DMS114 treated with DMSO at 0.1 percent for 48 hours (cell line): Measurements from ENCODE around the gene IFITM10.
"Not testable (repeated sequence)": the region's sequence is repeated elsewhere in the genome, so short reads cannot be mapped to it uniquely, and the experiment has no call there.

Experiments
- DNase-seq: peaks from one replicate; lab custom pipeline; 2025; ENCODE audit not compliant: unreplicated experiment; lab: John Stamatoyannopoulos, UW

The IFITM10 gene

DNA sequence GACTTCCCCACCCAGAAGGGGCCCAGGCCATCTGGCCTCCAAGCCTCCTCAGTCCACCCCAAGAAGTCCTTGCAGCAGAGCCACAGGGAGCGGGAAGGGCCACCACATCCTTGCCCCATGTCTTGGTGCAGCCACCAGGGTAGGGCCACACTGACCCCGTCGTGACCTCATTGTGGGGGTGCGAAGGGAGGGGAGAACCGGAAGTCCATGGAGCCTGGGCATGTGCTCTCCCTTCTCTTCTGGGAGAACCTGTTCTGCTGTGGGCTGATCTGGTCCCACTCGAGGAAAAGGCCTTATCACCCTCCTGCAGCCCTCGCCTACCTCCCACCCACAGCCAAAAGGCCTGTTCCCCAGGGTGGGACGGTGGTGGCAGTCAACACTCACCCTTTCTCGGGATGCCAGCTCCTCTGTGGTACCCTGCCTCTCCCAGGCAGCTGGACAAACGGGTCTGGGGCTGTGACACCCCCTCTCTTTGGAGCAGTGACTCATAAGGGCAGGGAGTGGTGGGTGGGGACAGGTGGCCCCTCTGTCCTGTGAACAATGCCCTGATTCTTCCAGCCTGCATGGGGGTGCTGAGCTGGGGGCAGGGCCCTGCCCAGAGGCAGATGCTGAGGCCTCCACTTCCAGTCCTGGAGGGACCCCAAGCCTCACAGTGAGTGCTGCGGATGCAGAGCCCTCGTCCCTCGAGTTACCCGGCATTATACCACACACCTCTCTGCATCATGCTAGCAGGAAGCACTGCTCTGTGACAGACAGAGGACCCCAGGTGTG, 27.9 kb upstream of the IFITM10 start:
- DNase-seq = no peak

DNA sequence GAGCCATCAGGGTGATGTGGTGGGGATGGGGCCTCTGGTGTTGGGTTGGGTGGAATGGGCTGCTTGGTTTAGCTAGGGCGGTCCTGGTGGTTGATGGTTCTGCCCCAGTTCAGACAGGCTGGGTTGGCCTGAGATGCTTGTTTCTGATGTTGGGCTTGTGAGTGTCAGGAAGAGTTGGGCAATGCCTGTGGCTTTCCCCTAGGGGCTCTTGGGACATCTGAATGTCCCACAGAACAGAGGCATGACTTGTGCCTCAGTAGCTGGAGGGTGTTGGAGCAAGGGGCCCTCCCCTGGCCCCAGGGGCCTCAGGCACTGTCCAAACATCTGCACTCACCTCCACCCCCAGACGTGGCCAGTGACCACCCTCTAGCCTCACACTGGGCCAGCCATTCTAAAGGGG, 27.3 kb upstream of the IFITM10 start:
- DNase-seq = no peak

DNA sequence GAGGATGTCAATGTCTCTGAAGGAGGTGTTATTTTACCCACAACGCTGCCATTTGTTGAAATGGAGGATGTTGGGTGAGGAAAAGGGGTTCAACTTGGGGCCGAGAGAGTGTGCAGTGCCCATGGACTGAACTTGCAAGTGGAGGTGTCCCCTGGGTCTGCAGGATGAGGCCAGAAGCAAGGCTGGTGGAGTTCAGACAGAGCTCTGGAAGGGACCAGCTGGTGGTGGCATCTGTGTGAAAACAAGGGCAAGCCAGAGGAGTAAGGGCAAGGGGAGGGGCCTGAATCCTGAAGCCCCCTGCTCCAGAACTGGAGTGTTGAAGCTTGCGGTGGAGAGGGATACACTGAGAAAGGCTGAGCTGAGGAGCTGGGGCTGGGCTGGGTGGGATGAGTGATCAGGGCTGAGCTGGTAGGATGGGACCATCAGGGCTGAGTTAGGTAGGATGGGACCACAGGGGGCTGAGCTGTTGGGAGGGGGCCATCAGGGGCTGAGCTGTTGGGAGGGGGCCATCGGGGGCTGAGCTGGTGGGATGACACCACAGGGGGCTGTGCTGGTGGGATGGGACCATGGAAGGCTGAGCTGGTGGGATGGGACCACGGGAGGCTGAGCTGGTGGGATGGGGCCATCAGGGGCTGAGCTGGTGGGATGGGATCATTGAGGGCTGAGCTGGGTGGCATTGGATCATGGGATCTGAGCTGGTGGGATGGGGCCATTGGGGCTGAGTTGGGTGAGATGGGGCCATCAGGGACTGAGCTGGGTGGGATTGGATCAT, 26.7 kb upstream of the IFITM10 start:
- no peak for DNase-seq

DNA sequence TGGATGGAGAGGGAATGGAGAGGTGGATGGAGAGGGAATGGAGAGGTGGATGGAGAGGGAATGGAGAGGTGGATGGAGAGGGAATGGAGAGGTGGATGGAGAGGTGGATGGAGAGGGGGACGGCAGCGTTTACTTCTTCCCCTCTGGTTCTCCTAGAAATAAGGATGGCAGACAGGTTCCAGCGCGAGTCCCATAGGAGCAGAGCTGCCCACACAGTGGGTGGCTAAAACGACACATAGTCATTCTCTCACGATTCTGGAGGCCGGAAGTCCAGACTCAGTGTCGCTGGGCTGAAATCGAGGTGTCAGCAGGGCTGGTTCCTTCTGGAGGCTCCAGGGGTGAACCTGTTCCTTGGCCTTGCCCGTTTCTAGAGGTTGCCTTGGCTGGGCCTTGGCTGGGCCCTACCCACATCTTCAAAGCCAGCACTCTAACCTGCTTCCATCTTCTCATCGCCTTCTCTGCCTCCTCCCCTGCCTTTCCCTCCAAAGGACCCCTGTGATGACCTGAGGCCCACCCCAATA, 26.0 kb upstream of the IFITM10 start:
- no peak for DNase-seq

DNA sequence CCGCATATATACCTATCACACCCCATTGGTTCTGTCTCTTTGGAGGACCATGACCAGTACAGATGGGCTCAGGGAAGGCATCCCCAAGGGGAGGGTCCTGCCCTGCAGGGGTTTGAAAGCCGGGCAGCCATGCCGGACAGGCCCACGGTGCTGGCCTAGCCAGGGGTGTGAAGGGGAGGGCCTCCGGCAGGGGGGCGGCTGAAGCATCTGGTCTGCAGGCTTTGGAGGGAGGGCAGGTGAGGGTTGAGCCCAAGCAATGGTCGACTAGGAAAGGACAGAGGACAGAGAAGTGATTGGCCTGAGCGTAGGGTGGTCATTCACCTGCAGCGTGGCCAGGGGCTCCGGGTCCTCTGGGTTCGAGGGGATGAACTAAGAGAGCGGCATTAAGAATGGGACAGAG, 24.5 kb upstream of the IFITM10 start:
- DNase-seq = no peak

DNA sequence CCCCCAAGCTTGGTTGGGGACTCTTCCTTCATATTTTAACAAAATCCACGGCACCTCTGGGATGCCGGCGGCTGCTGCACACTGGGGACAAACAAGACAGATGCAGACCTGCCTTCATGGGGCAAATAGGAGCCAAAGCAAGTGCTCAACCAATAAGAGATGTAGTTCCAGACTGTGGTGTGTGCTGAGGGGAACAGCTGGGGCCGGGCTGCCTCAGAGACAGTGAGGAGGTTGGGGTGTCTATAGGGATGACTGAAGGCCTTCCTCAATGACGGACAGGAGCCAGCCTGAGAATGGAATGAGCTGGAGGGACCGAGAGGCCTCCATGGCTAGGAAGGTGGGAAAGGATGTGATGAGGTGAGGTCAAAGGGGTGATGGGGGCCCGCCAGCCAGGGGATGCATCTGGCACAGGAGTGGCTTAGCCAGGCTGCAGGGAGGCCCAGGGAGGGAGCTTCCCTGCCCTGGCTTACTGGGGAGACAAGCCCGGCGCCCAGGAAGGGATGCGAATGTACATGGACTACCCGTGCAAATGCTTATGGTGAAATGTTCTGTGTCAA, 23.7 kb upstream of the IFITM10 start:
- DNase-seq = no peak

- DNase-seq = no peak
Measured at GRCh38 chr11:1773131-1773993, 23.0 kb upstream of the IFITM10 start.

DNA sequence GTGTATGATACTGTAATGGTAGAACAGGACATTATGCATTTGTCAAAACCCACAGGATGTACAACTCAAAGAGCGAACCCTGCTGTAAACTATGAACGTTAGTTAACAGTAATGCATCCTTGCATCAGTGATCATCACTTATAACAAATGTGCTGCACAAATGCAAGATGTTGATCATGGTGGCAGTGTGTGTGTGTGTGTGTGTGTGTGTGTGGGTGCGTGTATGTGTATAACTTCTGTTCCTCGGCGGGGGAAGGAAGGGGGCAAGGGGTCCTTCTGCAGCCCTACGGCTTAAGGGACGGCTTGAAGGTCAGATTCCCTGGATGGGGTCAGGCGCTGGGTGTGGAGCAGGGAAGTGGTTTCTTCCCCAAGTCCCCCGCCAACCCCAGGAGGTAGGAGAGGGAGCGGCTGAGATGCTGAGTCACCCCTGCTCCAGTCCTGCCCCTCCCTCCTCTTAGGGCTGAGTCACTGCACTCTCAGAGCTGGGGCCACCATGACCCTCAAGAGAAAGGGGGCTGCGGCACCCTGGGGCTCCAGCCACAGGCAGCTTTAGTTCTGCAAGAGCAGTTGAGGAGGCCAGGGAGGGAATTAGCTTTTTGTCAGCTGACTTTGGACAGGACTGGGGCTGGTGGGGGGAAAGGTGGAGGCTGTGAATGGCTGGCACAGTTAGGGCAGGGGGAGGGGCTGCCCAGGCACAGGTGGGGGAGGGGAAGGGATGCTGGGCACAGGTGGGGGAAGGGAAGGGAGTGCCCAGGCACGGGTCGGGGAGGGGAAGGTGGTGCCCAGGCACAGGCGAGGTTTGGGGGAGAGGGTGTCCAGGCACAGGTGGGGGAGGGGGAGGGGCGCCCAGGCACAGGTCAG, 22.1 kb upstream of the IFITM10 start:
- DNase-seq = no peak

DNA sequence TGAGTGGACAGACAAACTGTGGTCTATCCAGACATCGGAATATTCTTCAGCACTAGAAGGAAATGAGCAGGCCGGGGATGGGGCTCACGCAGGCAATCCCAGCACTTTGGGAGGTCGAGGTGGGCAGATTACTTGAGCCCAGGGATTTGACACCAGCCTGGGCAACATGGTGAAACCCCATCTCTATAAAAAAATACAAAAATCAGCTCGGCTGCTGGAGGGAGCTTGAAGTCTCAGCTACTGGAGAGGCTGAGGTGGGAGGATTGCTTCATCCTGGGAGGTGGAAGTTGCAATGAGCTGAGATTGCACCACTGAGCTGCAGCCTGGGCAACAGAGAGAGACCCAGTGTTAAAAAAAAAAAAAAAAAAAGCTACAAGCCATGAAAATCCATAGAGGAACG, 21.3 kb upstream of the IFITM10 start:
- no peak for DNase-seq

DNA sequence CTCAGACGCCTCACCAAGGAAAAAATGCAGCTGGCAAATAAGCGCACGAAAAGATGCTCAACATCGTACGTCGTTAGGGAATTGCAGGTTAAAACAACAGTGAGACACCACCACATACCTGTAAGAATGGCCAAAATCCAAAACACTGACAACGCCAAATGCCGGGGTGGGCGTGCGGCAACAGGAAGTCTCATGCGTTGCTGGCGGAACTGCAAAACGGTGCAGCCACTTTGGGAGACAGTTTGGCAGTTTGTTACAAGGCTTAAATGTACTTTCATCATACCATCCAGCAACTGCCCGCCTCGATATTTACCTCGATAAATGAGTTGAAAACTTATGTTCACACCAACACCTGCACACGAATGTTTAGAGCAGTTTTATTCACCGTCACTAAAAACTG, 20.9 kb upstream of the IFITM10 start:
- DNase-seq = no peak

DNA sequence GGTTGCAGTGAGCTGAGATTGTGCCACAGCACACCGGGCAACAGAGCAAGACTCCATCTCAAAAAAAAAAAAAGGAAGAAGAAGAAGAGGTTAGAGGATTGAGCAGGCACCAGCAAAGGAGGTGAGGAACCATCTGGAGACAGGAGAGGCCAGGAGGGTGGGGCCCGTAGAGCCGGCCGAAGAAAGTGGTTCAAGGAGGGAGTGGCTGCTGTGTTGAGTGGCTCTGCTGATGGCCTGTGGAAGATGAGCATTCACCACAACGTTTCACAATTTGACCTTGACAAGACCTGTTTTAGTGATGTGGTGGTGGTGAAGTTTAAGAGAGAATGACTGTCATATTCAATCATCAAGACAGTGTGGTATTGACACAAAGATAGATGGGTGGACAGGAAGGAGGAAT, 20.1 kb upstream of the IFITM10 start:
- no peak for DNase-seq

- no peak for DNase-seq
Measured at GRCh38 chr11:1770061-1770460, 19.7 kb upstream of the IFITM10 start.

DNA sequence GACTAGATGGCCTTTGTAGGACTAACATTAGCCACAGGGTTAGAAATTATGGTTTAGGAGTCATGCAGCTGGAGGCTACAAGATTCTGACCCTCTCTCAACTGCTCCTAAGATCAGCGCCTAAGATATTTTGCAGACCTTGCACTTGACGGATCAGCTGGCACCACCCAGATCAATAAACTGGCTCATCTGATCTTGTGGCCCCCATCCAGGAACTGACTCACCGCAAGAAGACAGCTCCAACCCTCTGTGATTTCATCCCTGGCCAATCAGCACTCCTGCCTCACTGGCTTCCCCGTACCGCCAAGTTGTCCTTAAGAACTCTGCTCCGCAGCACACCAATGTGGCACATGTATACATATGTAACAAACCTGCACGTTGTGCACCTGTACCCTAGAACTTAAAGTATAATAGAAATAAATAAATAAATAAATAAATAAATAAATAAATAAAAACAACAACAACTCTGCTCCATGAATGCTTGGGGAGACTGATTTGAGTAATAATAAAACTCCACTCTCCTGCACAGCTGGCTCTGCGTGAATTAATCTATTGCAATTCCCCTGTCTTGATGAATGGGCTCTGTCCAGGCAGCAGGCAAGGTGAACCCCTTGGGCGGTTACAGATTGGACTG, 19.0 kb upstream of the IFITM10 start:
- DNase-seq = not testable (repeated sequence)

DNA sequence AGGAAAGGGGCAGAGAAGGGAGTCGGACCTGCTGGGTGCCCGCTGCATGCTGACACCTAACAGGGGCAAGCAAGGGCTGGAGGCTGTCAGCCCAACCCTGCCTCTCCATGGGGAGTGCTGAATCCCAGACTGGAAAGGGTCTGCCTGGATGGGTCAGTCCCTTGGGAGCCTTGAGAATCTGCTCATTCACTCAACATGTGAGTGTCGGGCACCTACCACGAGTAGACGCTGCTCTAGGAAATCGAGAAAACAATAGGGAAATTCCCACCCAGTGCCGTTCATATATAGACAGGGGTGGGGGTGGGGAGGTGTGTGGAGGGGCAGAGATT, 17.7 kb upstream of the IFITM10 start:
- DNase-seq = no peak

DNA sequence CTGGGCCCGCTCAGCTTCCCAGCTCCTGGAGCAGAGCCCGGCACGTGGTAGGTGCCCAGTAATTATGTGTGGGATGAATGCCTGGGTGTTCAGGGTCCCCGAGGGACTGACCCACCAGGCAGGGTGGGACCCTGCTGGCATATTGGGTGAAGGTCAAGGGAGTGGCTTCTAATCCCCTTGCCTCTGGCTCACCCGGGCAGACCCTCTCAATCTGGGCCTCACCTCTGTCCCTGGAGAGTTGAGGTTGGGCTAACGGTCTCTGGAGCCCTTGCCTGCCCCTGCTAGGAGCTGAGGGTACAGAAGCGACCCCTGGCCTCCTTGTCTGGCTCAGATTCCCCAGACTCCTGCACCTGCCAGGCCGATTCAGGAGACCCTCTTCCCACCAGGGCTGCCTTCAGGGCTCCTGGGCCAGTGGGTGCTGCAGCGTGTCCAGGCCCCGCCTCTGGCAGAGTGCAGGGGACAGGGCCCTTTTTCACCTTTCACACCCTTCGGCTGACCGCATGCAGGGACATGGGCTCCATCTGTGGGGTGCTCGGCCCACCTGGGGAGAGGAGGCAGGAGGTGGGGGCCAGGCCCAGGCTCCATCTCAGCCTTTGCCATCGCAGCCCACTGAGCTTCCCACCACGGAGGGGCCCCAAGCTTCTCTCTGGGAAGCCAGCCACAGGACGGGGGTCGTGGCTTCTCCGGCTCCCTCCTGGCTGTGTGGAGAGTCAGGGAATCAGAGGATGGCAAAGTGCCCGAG, 17.2 kb upstream of the IFITM10 start:
- no peak for DNase-seq

DNA sequence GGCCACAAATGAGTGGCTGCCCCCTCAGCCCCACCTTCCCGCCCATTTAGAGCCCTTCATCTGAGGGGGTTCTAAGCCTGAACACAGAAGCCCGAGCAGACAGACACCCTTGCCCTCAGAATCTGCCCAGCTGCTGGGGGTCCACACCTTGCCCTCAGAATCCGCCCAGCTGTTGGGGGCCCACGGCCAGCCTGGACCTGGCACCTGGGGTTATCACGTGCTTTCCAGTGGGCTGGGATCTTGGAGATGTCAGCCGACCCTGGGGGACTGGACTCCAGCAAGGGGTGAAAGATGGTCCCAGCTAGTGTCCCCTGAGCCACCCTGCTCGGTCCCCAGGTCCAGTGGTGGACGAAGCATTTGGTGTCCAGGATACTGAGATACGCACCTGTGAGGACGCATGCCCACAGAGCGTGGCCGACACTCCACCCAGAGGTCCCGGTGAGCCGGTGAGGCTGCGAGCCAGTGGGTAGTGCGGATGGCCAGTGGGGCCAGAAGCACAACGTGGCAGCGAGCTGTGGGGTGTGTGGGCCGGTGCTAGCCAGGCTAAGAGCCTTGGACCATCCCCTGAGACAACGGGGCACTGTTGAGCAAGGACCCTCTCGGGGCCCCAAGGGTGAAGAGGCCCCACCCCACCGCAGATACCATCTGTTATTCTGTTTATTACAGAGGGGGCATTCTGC, 16.5 kb upstream of the IFITM10 start:
- DNase-seq = no peak

DNA sequence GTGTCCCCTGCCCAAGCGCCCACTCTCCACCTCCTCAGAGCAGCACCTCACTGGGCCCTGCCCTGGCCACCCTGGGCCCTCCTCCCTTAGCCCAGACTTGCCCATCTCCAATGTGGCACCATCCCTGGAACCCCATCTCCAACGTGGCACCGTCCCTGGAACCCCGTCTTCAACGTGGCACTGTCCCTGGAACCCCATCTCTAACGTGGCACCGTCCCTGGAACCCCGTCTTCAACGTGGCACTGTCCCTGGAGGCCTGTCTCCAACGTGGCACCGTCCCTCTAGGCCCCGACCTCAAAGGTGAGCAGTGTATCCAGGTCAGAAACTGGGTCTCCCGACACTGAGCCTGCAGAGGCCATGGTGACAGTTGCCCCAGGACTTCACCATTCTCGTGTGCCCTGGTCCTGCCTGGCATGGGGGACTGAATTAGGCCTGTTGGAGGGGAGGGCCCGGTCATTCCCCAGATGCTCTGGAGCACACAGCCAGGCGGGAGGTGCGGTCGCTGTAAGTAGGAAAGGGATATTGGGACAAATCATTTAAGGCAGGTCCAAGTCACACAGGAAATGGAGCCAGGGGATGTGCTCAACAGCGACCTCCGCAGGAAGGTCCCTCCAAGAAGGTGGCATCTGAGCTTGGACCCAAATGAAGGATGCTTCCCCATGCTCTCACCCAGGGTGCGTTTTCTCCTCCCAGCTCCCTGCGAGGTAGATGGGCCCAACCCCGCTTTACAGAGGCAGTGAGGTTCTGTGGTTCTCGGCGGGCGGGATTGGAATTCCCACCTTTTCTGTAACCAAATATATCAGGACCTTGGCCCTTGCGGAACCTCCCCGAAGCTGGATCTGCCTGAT, 15.7 kb upstream of the IFITM10 start:
- no peak for DNase-seq
